ENCODE measurements around the gene PEMT. TPM values are rescaled to one million over a fixed set of nuclear protein-coding genes. Genes with fewer than 3 reads are reported as not detected.

The PEMT gene
- total and polyA plus RNA-seq, 2 of the 8 experiments (the other 6 are each of a cell fraction or from before 2014, with no cell fraction given) = 42.0 to 118 TPM

DNA sequence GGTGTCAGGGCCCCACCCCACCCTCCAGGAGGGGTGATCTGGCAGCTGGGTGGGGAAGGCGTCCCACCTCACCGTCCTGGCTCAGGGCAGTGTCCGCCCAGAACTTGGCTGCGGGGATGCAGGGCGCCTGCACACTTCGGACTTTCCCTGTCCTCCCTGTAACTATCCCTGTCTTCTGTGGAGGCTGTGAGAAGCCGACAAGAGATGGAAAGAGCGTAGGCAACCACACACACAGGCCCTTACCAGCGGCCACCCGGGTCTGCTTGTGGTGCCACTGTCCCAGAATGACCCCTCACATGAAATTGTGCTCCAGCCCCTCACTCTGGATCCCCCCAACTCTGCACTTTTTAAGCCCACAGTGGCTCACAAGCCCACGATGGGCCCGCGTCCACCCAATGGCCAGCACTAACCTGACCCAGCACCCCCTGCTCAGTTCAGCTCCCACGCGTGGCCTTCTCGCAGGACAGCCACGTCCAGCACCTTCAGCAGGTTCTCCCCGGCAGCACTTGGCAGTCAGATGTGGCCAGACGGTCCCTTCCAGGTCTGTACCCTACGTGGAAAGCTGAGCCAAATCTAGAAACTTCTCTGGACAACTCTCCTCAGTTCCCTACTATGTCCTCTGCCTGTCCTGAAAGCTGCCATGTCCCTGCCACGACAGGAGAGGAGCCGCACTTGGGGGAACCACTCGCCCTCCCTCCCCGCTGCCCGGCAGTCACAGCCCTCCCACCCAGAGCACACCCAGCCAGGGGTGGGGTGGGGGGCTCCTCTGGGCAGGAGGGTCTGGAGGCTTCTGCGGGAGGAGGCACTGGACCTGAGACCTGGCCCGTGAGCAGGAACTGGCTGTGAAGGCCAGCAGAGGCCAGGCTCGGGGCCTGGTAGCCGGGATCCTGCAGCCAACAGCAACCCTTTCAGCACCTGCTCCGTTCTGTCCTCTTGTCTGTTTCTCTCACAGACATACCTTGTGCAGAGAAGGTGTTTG is 38.0 kb downstream of the PEMT start:
- ChIA-PET POLR2A (ENCODE audit: partially characterized antibody) (no interaction called here), CTCF (ENCODE audit: partially characterized antibody) (interaction anchor here (0.9 to 1.7 kb wide), 3 partner anchors 15 to 57 kb away, joined by 3 to 14 read pairs (median 3); no protein-coding TSS in a partner anchor)

More for the DNA sequence above, 38.0 kb downstream of the PEMT start:
- WGBS, 2 experiments (ENCODE audit: extremely low coverage in 1 of 2, insufficient coverage in 1 of 2, insufficient read length in 1 of 2, insufficient replicate concordance in 2 of 2, low coverage in 1 of 2, low lambda C conversion rate in 2 of 2, missing lambda C conversion rate in 1 of 2) = 87% methylated on average over 23 of the region's 30 CpGs; no CpG with 5 or more reads in 1 of the 2 experiments
- no peak overlapping the region; the same call in 1 of the 2 replicates for H2BK5ac ChIP-seq (ENCODE audit: low read depth, low read length)
- H3K27me3 ChIP-seq (replicated peaks in 1 of 4; ENCODE audit: control insufficient read depth in 3 of 4, extremely low read depth in 1 of 4, insufficient read depth in 3 of 4, low read length in 3 of 4) = no peaks in the 10 kb centered on the region
- no peak overlapping the region for H2BK15ac ChIP-seq (ENCODE audit: low read length)
- no peak overlapping the region for H3K4ac ChIP-seq (replicated peaks; ENCODE audit: insufficient read length, low read depth, low read length)
- H3K23me2 ChIP-seq (ENCODE audit: low read depth, low read length) = no peaks in the 10 kb centered on the region
- no peak overlapping the region for H2BK120ac ChIP-seq (replicated peaks; ENCODE audit: low read depth, low read length)
- no peaks in the 10 kb centered on the region for H3K79me2 ChIP-seq (ENCODE audit: control insufficient read depth in 1 of 2, insufficient read depth in 2 of 2, low read length in 2 of 2)
- peaks cover 0 to 5% of the 10 kb centered on the region in 2 experiments for H4K20me1 ChIP-seq (replicated peaks in 1 of 2; ENCODE audit: control insufficient read depth in 1 of 2, insufficient read depth in 2 of 2, low read length in 2 of 2)
- H4K91ac ChIP-seq (replicated peaks; ENCODE audit: insufficient read length, low read length) = no peak overlapping the region
- H3K9me3 ChIP-seq (ENCODE audit: insufficient read depth in 2 of 2, low read depth in 1 of 2, low read length in 1 of 2) = no peaks in the 10 kb centered on the region
- H2AK5ac ChIP-seq (ENCODE audit: low read depth, low read length) = no peak overlapping the region
- no peak overlapping the region for H3K27ac ChIP-seq (ENCODE audit: low read depth, low read length)
- H4K8ac ChIP-seq (ENCODE audit: extremely low read depth, insufficient read depth, low read length) = peak overlapping the region; percentile 11; the same call in 1 of the 2 replicates
- no peak for DNase-seq (ENCODE audit: low read depth in 1 of 2, low spot score in 2 of 2)
- peaks cover 2% of the 10 kb centered on the region; the same call in 1 of the 2 replicates for H3K79me1 ChIP-seq (ENCODE audit: low read depth, low read length)
- H3K4me1 ChIP-seq (replicated peaks in 1 of 4; ENCODE audit: control insufficient read depth in 3 of 4, insufficient read depth in 4 of 4, low read length in 3 of 4) = no peaks in the 10 kb centered on the region; a peak in 1 of 7 replicates
- no peaks in the 10 kb centered on the region for H3K36me3 ChIP-seq (ENCODE audit: control insufficient read depth in 2 of 4, insufficient read depth in 4 of 4, low read length in 3 of 4)
- H3K23ac ChIP-seq (ENCODE audit: insufficient read length) = no peak overlapping the region
- no peak overlapping the region for H2BK12ac ChIP-seq (ENCODE audit: low read depth, low read length)
- H3K9ac ChIP-seq (replicated peaks in 1 of 4; ENCODE audit: extremely low read depth in 1 of 4, low read depth in 3 of 4, low read length in 3 of 4) = no peak overlapping the region
- H4K5ac ChIP-seq (ENCODE audit: insufficient read length, low read depth, low read length) = no peak overlapping the region
- no peak overlapping the region for H3K4me2 ChIP-seq (ENCODE audit: insufficient read depth in 1 of 2, low read depth in 2 of 2, low read length in 2 of 2)
- no peak overlapping the region for H3K4me3 ChIP-seq (ENCODE audit: extremely low read depth in 1 of 4, insufficient read depth in 2 of 4, low read depth in 3 of 4, low read length in 4 of 4)
- H3K14ac ChIP-seq (ENCODE audit: insufficient read length) = no peak overlapping the region
- TF ChIP-seq, protein P1, sequence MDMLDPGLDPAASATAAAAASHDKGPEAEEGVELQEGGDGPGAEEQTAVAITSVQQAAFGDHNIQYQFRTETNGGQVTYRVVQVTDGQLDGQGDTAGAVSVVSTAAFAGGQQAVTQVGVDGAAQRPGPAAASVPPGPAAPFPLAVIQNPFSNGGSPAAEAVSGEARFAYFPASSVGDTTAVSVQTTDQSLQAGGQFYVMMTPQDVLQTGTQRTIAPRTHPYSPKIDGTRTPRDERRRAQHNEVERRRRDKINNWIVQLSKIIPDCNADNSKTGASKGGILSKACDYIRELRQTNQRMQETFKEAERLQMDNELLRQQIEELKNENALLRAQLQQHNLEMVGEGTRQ (IDR thresholded peaks at IDR 0.05; ENCODE audit: low read length) = no peak
- H3K18ac ChIP-seq (ENCODE audit: extremely low read depth, low read length) = no peak overlapping the region
- no peak overlapping the region for H2AFZ ChIP-seq (ENCODE audit: low read length)
- H3K56ac ChIP-seq (replicated peaks; ENCODE audit: insufficient read length, low read depth, low read length) = no peak overlapping the region
- no peak overlapping the region for H2BK20ac ChIP-seq (ENCODE audit: low read length)
- FAIRE-seq = no peak

All from H1 (cell line).